Endothelial cell of umbilical vein (primary cell): ENCODE results near the gene PRKAG2. TPM values are rescaled to one million over a fixed set of nuclear protein-coding genes. Genes with fewer than 3 reads are reported as not detected.

Experiments
- BruUV-seq: library from RNA; stranded (reverse); fragments of 400-500 nt; replicated peaks from 2 replicates; lab custom pipeline; 2021; lab: Mats Ljungman, UMichigan
- CTCF ChIA-PET: fragments of 300-600, 350-600 bp; sonication (Branson Sonifier 250); formaldehyde crosslinking; loops from one replicate; lab custom pipeline; 2021; ENCODE audit warnings: antibody characterized with exemption, inconsistent platforms; lab: Charles Lee
- POLR2A ChIA-PET: fragments of 300-600, 350-600 bp; sonication (Branson Sonifier 250); formaldehyde crosslinking; loops from one replicate; lab custom pipeline; 2021; ENCODE audit warnings: antibody characterized with exemption, inconsistent platforms; lab: Charles Lee
- DNase-seq: peaks from one replicate; pipeline ENCODE4 v3.0.0-alpha.2; 2011; ENCODE audit warnings: low read depth, low spot score
- FAIRE-seq: peaks from 2 replicates; lab custom pipeline; 2011; peaks lifted over from hg19 to GRCh38; lab: Jason Lieb, UNC
- H2AFZ ChIP-seq: 2 replicates; pipeline ENCODE4 v1.6.0; 2012; ENCODE audit warnings: low read depth, low read length, control low read depth, inconsistent platforms
- H3K27ac ChIP-seq: 2 replicates; pipeline ENCODE4 v1.5.1; 2011; ENCODE audit warnings: low read depth, mild to moderate bottlenecking, control low read depth, low read length, moderate library complexity; ENCODE audit not compliant: insufficient read depth
- H3K27me3 ChIP-seq, 2 experiments: 2 replicates each; pipeline versions ENCODE4 v1.6.0 to v1.6.1; 2011; ENCODE audit warnings: low read length in 2 of 2, mixed read lengths in 1 of 2; ENCODE audit not compliant: control insufficient read depth in 2 of 2, insufficient read depth in 2 of 2
- H3K36me3 ChIP-seq, 2 experiments: 2 replicates in 1 of 2; 3 replicates in 1 of 2; pipeline ENCODE4 v1.5.1; 2011; ENCODE audit warnings: low read length in 2 of 2, mild to moderate bottlenecking in 1 of 2, moderate library complexity in 1 of 2; ENCODE audit not compliant: control insufficient read depth in 2 of 2, insufficient read depth in 2 of 2; ENCODE audit errors: extremely low read depth in 1 of 2
- H3K4me1 ChIP-seq: 3 replicates; pipeline ENCODE4 v1.5.1; 2011; ENCODE audit warnings: mild to moderate bottlenecking, low read length; ENCODE audit not compliant: control insufficient read depth, insufficient read depth; ENCODE audit errors: extremely low read depth
- H3K4me2 ChIP-seq: 2 replicates; pipeline ENCODE4 v1.6.1; 2011; ENCODE audit warnings: low read length, control low read depth, mixed read lengths; ENCODE audit not compliant: insufficient read depth
- H3K4me3 ChIP-seq, 3 experiments: fragments of 200-600 bp in 1 of 3; sonication (generic), shearing (Covaris generic) in 1 of 3; replicated peaks in 1 of 3; 2 replicates each; pipeline ENCODE4 v1.5.1; 2011 to 2016; ENCODE audit warnings: control low read depth in 3 of 3, low read length in 3 of 3, mild to moderate bottlenecking in 2 of 3, inconsistent platforms in 1 of 3, low read depth in 1 of 3, moderate library complexity in 1 of 3; ENCODE audit not compliant: insufficient read depth in 1 of 3
- H3K79me2 ChIP-seq: 2 replicates; pipeline ENCODE4 v1.6.0; 2012; ENCODE audit warnings: low read length, inconsistent platforms; ENCODE audit not compliant: control insufficient read depth, insufficient read depth
- H3K9ac ChIP-seq: replicated peaks from 2 replicates; pipeline ENCODE3; 2011; ENCODE audit warnings: low read length, control low read depth; ENCODE audit not compliant: insufficient read depth; ENCODE audit errors: extremely low read depth
- H3K9me1 ChIP-seq: replicated peaks from 3 replicates; pipeline ENCODE4 v1.6.0; 2011; ENCODE audit warnings: mild to moderate bottlenecking, low read length; ENCODE audit not compliant: control insufficient read depth, insufficient read depth; ENCODE audit errors: extremely low read depth
- H3K9me3 ChIP-seq: replicated peaks from 2 replicates; pipeline ENCODE4 v1.5.1; 2012; ENCODE audit warnings: low read length, inconsistent platforms; ENCODE audit not compliant: control insufficient read depth, insufficient read depth
- H4K20me1 ChIP-seq: replicated peaks from 2 replicates; pipeline ENCODE3; 2011; ENCODE audit warnings: mild to moderate bottlenecking, low read length; ENCODE audit not compliant: control insufficient read depth, insufficient read depth; ENCODE audit errors: extremely low read depth
- CTCF ChIP-seq, 2 donors: IDR thresholded peaks; 1 replicate in 1 of 2; 2 replicates in 1 of 2; pipeline ENCODE4 v1.5.1; 2011; ENCODE audit warnings: low read length in 2 of 2, mild to moderate bottlenecking in 2 of 2, moderate library complexity in 2 of 2, control low read depth in 1 of 2, inconsistent platforms in 1 of 2, low read depth in 1 of 2; ENCODE audit not compliant: insufficient read depth in 1 of 2; ENCODE audit errors: extremely low read depth in 1 of 2
- EZH2 ChIP-seq: IDR thresholded peaks from 2 replicates; pipeline ENCODE4 v1.6.1; 2012; ENCODE audit warnings: borderline replicate concordance, low read depth, mild to moderate bottlenecking, moderate library complexity, low read length, inconsistent platforms; ENCODE audit not compliant: severe bottlenecking
- FOS ChIP-seq: IDR thresholded peaks from 2 replicates; pipeline ENCODE4 v1.6.1; 2011; ENCODE audit warnings: mild to moderate bottlenecking, low read length, moderate library complexity, borderline replicate concordance; ENCODE audit not compliant: insufficient read depth
- GATA2 ChIP-seq: IDR thresholded peaks from 2 replicates; pipeline ENCODE4 v1.7.0; 2011; ENCODE audit warnings: low read depth, mild to moderate bottlenecking, moderate library complexity, mixed read lengths, low read length; ENCODE audit not compliant: insufficient read length, insufficient read depth
- JUN ChIP-seq: IDR thresholded peaks from 2 replicates; pipeline ENCODE4 v1.6.1; 2011; ENCODE audit warnings: borderline replicate concordance, low read depth; ENCODE audit not compliant: insufficient read length, insufficient read depth
- MAX ChIP-seq: IDR thresholded peaks from 2 replicates; pipeline ENCODE4 v1.6.1; 2011; ENCODE audit not compliant: insufficient read depth, insufficient read length
- MYC ChIP-seq: IDR thresholded peaks from one replicate; pipeline ENCODE4 v1.6.1; 2011; ENCODE audit warnings: mild to moderate bottlenecking, low read depth, low read length
- POLR2A ChIP-seq: IDR thresholded peaks from 2 replicates; pipeline ENCODE4 v1.6.1; 2012; ENCODE audit warnings: low read depth, mild to moderate bottlenecking, control low read depth, low read length
- POLR2AphosphoS5 ChIP-seq: IDR thresholded peaks from 2 replicates; pipeline ENCODE4 v1.6.1; 2012; ENCODE audit warnings: low read depth, mild to moderate bottlenecking, control low read depth, low read length, moderate library complexity; ENCODE audit not compliant: insufficient read depth
- dilution Hi-C: fragments of 300-500 bp; cut with MboI; formaldehyde crosslinking; loops from one replicate; pipeline ENCODE4 v1.15.0; 2019; ENCODE audit warnings: low sequenced_read_pairs; ENCODE audit not compliant: extremely low pct_ligation_motif_present
- intact Hi-C: fragments of 100-400 bp; cut with micrococcal nuclease; formaldehyde crosslinking; loops from one replicate; pipeline ENCODE4 v1.10.0; 2022
- polyA plus RNA-seq, 4 experiments: library from polyadenylated mRNA; depleted of rRNA in 3 of 4; stranded (reverse) in 3 of 4; unstranded in 1 of 4; fragments of >200 nt; gene quantifications; 2 replicates each; pipeline versions ENCODE4 v1.2.1 to v1.2.3, GENCODE V29; 2011 to 2012; ENCODE audit warnings: missing spikeins in 1 of 4
- total RNA-seq: library from RNA; stranded (reverse); gene quantifications from 2 replicates; pipeline ENCODE4 v1.2.3, GENCODE V29; 2021

PRKAG2 gene
- total and polyA plus RNA-seq, 2 donors (not counting 3 experiments of a cell fraction or from before 2014, with no cell fraction given) = 19.3 to 51.5 TPM

DNA sequence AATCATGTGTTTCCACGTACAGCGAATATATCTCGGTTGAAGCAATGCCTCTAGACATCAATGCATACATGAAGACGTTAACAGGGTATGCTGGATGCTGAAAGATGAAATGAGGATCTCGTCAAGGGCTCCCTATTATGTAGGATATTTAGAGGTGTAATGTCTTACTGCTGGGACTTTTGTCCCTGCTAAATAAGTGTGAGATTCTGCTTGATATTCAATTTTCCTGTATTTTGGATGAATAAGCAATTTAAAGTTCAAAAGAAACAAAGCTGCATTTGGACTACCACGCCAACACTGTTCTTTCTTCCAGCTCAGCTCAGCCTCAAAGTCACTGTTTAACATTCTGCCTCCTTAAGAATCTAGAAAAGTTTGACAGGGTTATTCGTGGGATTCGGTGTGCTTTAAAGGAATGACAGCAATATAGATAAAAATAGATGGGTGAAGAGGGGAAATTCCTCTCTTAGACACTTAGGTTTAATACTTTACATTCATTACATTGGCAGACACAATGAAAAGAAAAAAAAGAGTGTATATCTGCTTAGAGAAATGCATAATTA lies 247.1 kb downstream of the PRKAG2 start:
- Histone ChIP-seq H3K9me3 (no peaks in the 10 kb centered on the region), H3K79me2 (peaks cover 65% of the 10 kb centered on the region), H3K4me3 (peak overlapping the region in 1 of 3 experiments; percentile 100), H3K27me3 (no peaks in the 10 kb centered on the region), H3K9ac (no peak overlapping the region), H3K9me1 (no peaks in the 10 kb centered on the region), H3K4me1 (peaks cover 37% of the 10 kb centered on the region), H2AFZ (no peak overlapping the region), H3K36me3 (no peaks in the 10 kb centered on the region), H3K4me2 (no peak overlapping the region), H4K20me1 (no peaks in the 10 kb centered on the region), H3K27ac (no peak overlapping the region)
- dilution Hi-C loops (no loop called here), intact Hi-C loops (loop anchor here (5.0 kb wide), 1 partner anchor 157 kb away; no protein-coding TSS in a partner anchor)
- FAIRE-seq (no peak), DNase-seq (no peak)
- POLR2A ChIA-PET = no interaction called here
- CTCF ChIA-PET = interaction anchor here (1.4 to 6.8 kb wide), 8 partner anchors 9 to 129 kb away, joined by 3 to 50 read pairs (median 22); no protein-coding TSS in a partner anchor
- BruUV-seq = no TSS peak
- no peak for TF ChIP-seq FOS
- TF ChIP-seq POLR2AphosphoS5 = no peak
- TF ChIP-seq MYC = no peak
- TF ChIP-seq GATA2 = no peak
- TF ChIP-seq CTCF (IDR thresholded peaks at IDR 0.05; ENCODE audit: extremely low read depth in 1 of 2, insufficient read depth in 1 of 2, low read depth in 1 of 2, low read length in 2 of 2) = no peak
- TF ChIP-seq POLR2A = no peak
- no peak for TF ChIP-seq MAX
- TF ChIP-seq JUN = no peak
- no peak for TF ChIP-seq EZH2
